HL-60/S4 treated with retinoic acid at 250 ng/mL for 4 days and 3 days (cell line): Measurements from ENCODE around the gene ANO2.

ENCODE experiments used
- in situ Hi-C: fragments of 300-500 bp; cut with MboI; formaldehyde crosslinking; loops from 2 replicates; pipeline ENCODE4 v1.7.0; 2022; ENCODE audit warnings: low sequenced_read_pairs

ANO2 gene

DNA sequence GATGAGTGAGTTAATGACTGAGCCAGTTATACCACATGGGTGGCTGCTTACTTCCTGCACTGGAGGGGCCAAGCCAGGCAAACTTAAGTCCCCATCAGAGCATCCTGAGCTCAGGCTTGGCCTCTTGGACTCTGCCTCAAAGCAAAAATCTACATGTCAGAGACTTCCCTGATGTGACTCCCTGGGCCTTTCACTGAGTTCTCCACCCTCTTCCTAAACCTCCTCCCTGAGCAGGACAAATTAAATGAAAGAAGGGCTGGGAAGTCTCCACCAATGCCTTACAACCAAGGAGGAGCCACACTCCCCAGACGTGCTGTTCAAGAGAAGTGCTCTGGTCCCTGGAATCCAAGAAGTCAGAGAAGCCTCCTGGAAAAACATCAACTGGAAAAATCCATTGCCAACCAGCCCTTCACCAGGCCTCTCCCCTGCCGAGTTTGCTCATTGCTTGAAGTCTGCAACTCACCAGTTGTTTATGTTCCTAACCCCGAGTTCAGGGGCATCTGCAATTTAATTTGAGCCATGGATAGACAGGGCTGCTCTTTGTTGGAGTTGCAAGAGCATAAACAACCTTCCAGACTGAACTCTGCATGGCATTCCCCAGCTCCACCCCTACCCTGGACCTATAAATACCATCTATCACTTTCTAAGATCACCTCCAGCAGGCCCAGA, 160.5 kb downstream of the ANO2 start:
- in situ Hi-C loops, result no loop called here

DNA sequence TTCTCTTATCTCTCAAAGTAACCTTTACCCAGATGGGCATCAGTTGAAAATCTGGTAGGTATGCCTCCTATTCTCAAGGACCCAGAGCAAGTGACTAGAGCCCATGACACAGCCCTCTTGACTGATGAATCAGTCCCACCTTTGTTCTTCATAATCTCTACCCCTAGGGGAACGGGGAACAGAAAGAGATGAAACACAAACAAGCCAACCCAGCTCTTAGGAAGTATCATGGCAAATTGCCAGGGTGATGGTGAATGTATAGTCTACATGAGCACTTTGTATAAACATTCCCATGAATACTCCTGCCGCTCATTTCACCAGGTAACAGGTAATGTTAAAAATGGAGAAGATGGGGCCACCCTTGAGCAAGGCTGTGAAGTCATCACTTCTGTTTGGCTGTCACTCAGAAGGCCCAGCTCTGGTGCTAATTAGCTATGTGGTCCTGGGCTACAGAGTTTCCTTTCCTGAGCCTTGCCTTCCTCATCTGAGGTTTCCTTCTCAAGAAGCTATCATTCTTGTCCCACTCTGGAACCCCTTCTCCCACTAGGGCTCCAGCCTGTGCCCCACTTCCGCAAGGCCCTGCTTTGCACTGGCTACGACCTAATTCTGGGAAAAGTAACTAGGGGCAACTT, 161.7 kb downstream of the ANO2 start:
- in situ Hi-C loops, result no loop called here

DNA sequence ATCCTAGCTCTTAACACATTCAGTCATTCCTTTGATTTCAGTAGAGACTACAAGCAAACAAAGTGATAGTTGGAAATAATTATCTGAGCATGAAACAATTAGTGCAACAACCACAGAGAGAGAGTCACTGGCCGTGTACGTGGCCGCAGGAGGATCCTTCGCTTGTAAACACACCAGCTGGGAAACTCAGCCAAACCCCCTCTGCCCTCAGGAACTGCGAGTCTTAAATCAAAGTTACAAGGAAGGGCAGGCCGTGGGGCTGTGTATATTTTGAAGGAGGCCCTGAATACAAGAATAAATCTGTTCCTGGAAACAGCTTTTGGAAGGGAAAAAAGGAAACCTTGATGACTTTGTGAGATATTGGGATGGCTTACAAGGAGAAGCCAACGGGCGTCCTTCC, 164.5 kb downstream of the ANO2 start:
- in situ Hi-C loops, result no loop called here

DNA sequence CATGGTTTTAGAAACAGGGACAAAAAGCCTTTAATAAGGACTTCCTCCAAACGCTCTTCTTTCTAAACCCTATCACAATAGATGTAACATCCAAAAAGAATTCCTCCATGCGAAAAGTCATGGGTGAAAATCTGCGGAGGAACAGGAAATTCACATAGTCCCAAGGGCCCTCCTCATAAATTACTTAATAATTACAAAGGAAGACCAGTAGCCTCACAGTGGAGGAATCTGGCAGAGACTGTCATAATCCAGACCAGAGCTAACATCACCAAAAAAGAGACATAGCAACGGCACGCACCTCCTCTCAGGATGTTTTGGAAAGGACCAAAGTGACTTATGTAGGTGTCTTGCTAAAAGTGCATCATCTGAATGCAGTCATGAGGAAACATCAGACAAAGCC, 165.7 kb downstream of the ANO2 start:
- in situ Hi-C loops, result no loop called here

DNA sequence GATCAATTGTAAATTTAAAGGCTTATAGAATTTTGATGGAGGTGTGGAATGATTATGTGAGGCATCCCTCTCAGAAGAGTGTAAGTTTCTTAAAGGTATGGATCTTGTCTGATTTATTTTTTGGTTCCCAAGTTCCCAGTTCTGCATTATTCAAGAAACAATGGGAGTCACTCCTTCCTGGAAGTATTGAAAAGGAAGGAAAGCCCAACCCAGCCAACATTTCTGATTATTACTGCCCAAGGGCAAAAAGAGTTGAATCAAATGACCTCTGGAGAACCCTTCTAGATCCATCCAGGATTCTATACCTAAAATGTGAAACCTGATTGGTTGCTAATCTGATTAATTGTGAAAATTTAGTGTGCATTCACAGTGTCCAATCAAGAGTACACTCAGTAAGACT, 166.2 kb downstream of the ANO2 start:
- in situ Hi-C loops, result no loop called here

DNA sequence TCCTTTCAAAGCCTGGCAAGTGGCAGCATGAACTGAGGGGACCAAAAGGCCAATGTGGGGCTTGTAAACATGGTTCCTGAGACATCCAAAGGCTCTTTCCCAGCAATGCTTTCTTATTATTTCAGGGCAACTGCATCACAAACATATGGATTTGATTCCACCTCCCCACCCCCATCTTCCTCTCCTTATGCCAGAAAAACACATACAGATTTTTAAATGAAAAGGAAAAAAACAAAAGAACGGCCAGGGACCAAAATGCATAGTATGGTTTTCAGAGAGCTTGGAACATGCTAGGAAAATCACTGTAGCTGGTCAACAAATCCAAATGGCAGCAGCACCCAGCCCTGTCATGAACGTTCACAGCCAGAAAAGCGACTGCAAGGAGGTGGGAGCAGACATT, 167.6 kb downstream of the ANO2 start:
- in situ Hi-C loops, result no loop called here

DNA sequence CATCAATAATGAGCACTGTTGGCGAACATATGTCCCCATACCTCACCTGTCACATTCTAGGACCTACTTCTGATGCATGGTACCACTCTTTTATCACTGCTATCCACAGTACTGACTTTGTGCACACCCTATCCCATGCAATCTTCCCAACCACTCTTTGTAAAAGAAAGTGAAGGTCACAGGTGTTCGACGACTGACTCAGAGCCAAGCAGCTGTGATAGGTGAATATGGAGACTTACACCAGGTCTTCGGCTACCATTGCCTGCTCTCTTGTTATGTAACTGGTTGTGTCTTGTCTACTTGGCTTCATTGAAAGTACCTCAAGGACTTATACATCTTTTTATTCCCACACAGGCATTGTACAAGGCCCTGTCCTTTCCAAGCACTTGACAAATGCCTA, 169.0 kb downstream of the ANO2 start:
- in situ Hi-C loops, result no loop called here

DNA sequence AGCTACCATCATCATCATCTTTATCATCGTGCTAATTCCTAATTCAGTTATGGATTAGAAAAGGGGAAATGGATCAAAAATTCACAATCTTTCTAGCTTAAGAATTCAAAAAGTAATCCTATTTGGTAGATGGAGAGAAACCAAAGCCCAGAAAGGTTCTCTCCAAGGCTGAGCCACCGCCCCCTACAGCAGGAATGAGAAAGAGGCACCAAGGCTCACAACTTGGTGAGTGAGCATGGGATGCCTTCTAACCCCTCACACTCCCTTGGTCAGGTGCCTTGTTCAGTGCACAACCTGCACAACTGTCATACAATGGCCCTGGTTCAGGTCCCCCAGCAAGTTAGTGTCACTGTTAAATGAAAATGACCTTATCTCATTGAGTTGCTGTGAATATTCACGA, 171.5 kb downstream of the ANO2 start:
- in situ Hi-C loops, result no loop called here

DNA sequence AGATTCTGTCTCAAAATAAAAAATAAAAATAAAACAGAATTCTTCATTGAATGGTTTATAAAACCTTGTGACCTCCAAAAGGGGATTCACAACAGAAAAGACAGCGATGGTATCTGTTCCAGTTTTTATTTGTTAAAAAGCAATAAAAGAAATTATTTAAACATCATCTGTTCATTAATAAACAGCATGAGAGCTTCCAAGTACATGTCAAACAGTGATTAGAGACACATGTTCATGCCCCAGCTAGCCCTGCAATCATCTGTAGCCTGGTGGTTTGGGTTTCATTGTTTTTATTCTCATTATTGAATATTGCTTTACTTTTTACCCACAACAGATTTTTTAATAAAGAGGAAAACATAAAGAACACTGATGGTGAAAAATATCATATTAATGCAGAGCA, 173.3 kb downstream of the ANO2 start:
- in situ Hi-C loops, result no loop called here

DNA sequence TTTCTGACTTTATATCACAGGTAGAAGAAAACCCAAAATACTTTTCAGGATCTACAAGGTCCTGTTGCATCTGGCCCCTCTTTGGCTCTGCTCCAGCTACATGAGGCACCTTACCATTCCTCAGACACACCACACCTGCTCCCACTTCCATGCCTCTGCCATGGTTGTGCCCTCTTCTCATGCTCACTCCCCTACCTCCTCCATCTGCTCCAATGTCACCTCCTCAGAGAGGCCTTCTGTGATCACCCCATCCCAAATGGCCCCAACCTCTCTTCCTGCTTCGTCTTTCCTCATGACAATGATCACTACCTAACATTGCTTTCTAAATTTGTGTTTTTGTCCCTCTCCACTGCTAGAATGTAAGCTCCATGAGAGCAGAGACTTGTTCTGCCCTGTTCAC, 174.3 kb downstream of the ANO2 start:
- in situ Hi-C loops, result no loop called here

DNA sequence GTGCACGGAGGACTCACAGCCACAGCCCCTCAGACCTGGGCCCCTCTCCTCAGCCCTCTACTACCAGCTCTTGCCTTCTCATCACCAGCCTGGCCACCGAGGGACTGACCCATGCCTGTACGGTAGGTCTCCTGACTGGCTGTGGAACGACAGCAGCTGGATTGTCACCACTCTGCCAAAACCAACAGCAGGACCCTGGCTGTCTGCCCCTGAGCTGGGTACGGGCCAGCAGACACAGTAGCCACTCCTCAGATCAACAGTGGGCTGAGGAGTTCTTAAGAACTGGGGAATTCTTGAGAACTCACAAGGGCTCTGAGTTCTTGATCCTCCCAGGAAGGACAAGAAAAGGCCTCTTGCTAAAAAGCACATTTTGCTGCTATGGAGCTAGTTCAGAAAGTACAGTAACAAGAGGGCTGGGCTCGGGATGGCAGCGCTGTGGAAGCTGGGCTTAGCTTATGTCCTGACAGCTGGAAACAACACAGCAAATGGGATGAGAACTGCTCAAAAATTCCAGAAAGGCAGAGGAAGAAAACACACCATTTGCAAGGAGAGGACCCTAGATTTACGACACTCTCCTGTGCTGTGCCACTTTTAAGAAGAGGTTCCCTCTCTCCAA, 176.4 kb downstream of the ANO2 start:
- in situ Hi-C loops, result no loop called here

DNA sequence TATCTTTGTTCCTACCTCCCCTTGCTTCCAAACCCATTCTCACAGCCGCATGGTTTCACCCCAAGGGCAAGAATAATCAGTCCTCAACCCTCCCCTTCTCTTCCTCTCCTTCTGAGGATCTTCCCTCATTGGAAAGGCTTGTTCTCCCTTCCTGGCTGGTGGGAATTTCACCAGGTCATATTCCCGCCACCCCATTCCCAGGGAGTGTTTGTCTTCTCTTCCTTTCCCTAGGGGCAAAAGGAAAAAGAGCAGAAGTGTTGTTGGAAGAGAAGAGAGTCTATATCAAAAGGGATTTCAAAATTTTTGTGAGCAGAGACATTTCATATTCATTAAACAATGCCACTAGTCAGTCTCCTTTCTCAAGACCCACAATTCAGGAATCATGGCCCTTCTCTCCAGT, 176.9 kb downstream of the ANO2 start:
- in situ Hi-C loops, result no loop called here

DNA sequence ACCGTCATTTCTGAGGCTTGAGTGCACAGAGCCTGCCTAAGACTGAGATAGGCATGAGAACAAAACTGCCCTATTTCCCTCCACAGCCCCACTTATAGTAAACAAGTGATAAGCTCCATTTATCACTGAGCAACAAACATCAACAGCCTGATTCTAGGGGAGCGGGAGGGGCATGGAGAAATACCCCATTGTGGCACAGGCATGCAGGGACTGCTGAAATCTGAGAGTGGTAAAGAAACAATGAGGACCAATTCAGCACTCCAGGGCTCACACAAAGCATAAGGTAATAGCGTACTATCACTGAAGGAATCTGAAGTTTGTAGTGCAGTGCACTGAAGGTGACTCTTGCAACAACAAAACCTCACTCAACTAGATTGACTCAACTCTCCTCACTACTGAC, 186.7 kb downstream of the ANO2 start:
- in situ Hi-C loops, result no loop called here

DNA sequence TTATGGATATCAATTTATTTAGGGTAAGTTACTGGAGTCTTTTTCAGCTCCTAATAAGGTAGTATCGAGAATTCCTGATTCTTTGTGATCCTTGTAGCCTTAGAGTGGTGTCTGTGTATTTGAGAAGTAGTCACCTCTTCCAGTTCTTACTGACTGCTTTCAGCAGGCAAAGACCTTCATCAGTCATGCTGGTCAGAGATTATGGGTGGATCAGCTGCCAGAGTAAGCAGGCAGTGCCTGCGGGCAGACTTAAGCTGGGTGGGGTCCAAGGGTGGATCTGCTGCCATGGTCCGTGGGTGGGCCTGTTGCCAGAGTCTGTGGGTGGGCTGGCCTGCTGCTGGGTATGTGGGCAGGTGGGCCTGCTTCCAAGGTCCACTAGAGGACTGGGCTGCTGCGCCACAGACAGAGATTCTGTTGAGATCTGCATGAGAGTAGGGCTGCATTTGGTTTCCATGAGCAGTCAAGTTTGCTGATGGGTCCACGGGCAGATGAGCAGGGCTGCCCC, 188.7 kb downstream of the ANO2 start:
- in situ Hi-C loops, result no loop called here

DNA sequence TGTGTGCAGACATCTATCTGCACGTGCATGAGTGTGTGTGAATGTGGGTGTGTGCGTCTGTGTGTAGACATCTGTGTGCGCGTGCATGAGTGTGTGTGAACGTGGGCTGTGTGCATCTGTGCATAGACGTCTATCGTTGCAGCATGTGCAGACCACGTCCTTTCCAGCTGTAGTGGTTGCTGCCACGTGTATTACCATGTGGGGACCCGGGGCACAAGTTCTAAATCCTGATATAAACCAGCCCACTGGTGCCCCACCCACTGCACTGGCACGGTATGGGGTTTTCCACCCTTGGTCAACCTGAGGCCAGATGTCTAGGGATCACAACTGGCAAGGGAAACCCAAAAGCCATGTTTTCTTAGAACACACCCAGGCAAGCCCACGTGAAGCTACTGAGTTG, 197.0 kb downstream of the ANO2 start:
- in situ Hi-C loops, result no loop called here

DNA sequence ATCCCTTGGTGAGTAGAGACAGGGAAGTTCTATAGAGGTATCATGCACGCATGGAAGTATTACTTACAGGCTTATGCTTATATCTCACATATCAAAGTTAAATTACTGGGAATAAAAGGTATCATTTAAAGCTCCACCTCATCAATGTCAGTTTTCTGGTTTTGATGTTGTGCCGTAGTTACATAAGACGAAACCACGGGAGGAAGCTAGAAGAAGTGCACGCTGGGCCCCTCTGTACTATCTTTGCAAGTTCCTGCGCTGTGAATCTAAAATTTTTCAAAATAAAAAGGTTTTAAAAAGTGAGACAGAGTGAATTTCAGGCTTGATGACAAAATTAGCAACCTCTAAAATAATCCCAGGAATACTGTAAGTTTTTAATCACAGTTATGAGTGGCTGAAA, 198.1 kb downstream of the ANO2 start:
- in situ Hi-C loops, result no loop called here

DNA sequence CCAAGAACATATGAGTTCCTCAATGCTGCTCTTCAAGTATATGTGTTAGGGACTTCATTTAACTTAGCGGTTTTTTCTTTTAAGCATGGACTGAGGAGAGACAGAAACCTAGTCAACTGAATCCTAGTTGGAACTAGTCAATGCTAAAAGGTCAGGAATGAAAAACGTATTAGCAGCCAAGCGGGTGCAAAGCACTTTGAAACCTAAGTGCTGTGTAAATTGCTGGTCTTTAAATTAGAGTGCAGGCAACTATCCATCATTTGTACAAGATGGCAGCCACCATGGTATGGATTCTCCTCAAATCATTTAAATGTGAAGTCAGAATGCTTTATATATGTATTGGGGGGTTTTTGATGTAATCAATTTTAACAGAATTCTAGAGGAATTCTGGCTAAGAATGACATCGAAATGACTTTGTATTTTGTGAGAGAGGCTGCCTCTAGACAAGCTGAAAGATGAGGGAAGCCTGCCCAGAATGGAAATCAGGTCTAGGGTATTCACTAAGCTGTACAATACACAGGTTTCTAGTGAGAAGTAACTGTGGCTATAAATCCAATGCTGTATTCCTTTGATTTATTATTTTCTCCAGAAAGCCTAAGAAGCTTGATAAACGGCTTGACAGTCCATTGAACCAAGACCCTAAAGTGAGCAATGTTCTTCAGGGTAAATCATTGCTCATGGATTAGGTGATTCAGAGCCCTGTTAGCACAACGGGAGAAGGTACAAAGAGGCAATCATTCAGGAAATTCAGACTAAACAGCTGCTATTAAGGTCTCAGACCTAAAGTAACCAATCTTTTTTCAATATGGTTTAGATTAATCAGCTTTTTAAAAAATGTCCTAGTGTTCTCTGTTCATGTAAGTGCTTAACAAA, 198.8 kb downstream of the ANO2 start:
- in situ Hi-C loops, result no loop called here

DNA sequence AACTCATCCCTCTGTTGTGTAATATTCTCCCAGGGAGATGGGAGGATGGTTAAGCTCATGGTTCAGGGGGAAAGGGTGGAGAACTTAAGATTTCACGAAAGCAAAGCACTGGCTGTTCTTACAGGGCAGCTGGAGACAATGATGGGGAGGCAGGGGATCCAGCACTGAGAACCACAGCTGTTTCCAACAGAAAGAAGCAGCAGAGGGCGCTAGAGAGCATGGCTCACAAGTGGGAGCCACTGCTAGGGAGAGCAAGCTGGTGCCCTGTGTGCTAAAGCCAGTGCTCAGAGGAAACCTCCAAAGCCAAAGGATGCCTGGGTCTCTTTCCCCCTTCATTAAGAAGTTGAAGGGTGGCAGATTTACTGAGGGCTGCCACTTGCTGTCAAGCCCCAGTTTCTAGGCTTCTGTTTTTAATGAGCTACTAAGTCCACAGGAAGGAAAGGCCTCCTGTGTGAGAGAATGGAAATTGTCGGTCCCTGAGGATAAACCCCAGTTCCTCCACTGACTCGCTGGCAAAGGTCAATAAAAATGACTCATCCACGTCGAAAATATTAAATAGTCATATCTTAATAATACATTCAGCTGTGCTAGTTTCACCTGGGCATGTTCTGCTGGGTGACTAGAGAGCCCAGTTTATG, 199.7 kb downstream of the ANO2 start:
- in situ Hi-C loops, result no loop called here

DNA sequence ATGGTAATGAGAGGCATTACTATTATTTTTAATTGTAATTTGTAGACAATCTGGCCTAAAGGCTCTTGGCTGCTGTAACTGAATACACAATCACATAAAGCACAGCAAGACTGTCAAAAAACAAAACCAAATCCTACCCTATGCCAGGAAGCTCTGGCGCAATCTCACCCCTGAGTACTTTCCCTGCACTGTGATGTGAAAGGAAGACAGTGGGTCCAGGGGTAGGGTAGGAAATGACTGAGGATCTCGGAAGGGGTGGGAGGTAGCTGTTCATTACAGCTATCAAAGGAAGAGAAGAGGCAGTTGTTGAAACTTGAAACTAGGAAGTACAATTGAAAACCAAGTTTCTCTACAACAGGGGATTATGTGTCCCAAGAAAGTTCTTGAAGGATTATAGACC, 202.8 kb downstream of the ANO2 start:
- in situ Hi-C loops, result no loop called here

DNA sequence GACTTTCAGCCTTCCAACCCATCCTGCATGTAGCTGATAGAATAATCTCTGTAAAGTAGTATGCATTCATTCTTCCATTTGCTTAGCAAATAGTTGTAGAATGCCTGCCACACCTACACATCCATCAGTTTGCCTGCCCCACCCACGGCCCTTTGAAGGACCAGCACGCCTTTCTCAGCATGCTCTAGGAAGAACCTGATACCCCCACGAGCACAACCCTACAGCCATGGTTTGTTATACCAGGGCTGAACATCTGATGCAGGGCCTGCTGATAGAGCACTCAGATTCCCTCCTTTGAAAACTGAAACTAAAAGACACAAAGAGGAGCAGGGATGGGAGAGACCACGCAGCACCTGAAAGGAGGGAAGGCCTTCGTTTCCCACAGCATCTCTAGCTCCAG, 205.1 kb downstream of the ANO2 start:
- in situ Hi-C loops, result no loop called here

DNA sequence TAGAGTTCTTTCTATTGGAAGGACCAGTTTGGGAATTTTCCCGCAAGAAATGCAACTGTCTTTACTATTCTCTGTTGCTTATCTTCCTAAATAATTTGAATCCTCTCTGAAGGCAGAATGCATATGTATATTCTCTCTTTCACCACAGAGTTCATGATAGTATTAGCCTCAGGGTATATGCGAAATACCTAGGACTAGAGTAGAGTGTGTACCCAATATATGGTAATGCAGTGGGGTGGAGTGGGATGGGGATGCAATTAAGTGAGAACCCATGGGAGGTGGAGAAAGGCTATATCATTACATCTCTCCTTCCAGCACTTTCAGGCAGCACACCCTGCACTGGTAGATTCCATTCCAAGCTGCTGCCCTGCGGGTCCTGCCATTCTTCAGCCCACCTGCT, 207.3 kb downstream of the ANO2 start:
- in situ Hi-C loops, result no loop called here
